HepG2 (cell line): ENCODE results near the gene PLS1. TPM values are rescaled to one million over a fixed set of nuclear protein-coding genes. Genes with fewer than 3 reads are reported as not detected.

ENCODE experiments used
- ATAC-seq: fragments of 200-7000 bp; cut with Tn5 transposase; 3 replicates; pipeline ENCODE4 v1.9.1; 2020; ENCODE audit warnings: mild to moderate bottlenecking, moderate library complexity
- BruUV-seq: library from RNA; stranded (reverse); fragments of 400-500 nt; replicated peaks from 2 replicates; lab custom pipeline; 2021; lab: Mats Ljungman, UMichigan
- CTCF ChIA-PET: fragments of 300-600 bp; formaldehyde crosslinking; extraction: SDS; loops from one replicate; lab custom pipeline; 2021; ENCODE audit warnings: low total read pairs, inconsistent platforms, low intra/inter-chr PET ratio; lab: Yijun Ruan, JAX
- POLR2A ChIA-PET: fragments of 350-600 bp; sonication (Branson Sonifier 250); formaldehyde crosslinking; loops from one replicate; lab custom pipeline; 2020; ENCODE audit warnings: antibody characterized with exemption, inconsistent platforms; lab: Yijun Ruan, JAX
- DNase-seq: peaks from one replicate; pipeline ENCODE4 v3.0.0-alpha.2; 2015; ENCODE audit warnings: low spot score
- FAIRE-seq: peaks from 3 replicates; lab custom pipeline; 2011; peaks lifted over from hg19 to GRCh38; lab: Jason Lieb, UNC
- H2AFZ ChIP-seq: one replicate; pipeline ENCODE4 v1.6.1; 2011; ENCODE audit warnings: low read length, inconsistent platforms
- H3K27ac ChIP-seq: fragments of 300-600 bp; 3 replicates; pipeline ENCODE4 v1.8.0; 2011; ENCODE audit warnings: mixed run types, mild to moderate bottlenecking, mixed read lengths, low read length, inconsistent platforms; ENCODE audit not compliant: insufficient read depth; ENCODE audit errors: extremely low read length
- H3K27me3 ChIP-seq, 2 experiments: fragments of 200-600 bp in 1 of 2; 2 replicates in 1 of 2; 3 replicates in 1 of 2; pipeline versions ENCODE4 v1.6.0 to v1.8.0; 2011; ENCODE audit warnings: low read length in 2 of 2, mild to moderate bottlenecking in 2 of 2, moderate library complexity in 2 of 2, inconsistent platforms in 1 of 2; ENCODE audit not compliant: insufficient read depth in 2 of 2, control insufficient read depth in 1 of 2
- H3K36me3 ChIP-seq, 2 experiments: fragments of 200-600 bp in 1 of 2; replicated peaks in 1 of 2; 2 replicates in 1 of 2; 3 replicates in 1 of 2; pipeline versions ENCODE4 v1.5.1 to v1.8.0; 2011; ENCODE audit warnings: low read length in 2 of 2, inconsistent platforms in 1 of 2; ENCODE audit not compliant: insufficient read depth in 2 of 2, control insufficient read depth in 1 of 2
- H3K4me1 ChIP-seq: 2 replicates; pipeline ENCODE4 v1.5.1; 2012; ENCODE audit warnings: low read length, inconsistent platforms; ENCODE audit not compliant: insufficient read depth
- H3K4me2 ChIP-seq: 2 replicates; pipeline ENCODE4 v1.6.0; 2011; ENCODE audit warnings: low read depth, low read length, inconsistent platforms
- H3K4me3 ChIP-seq, 3 experiments: fragments of 200-600 bp in 1 of 3; sonication (generic), shearing (Covaris generic) in 1 of 3; replicated peaks in 1 of 3; 2 replicates each; pipeline ENCODE4 v1.5.1; 2011 to 2016; ENCODE audit warnings: low read length in 3 of 3, inconsistent platforms in 2 of 3, low read depth in 2 of 3, mild to moderate bottlenecking in 2 of 3, control low read depth in 1 of 3, mixed read lengths in 1 of 3; ENCODE audit not compliant: insufficient read depth in 1 of 3
- H3K79me2 ChIP-seq: one replicate; pipeline ENCODE4 v1.6.1; 2011; ENCODE audit warnings: low read length, inconsistent platforms; ENCODE audit not compliant: insufficient read depth
- H3K9ac ChIP-seq: 2 replicates; pipeline ENCODE4 v1.6.0; 2011; ENCODE audit warnings: mild to moderate bottlenecking, low read depth, low read length, inconsistent platforms; ENCODE audit not compliant: insufficient read depth
- H3K9me3 ChIP-seq: 2 replicates; pipeline ENCODE4 v1.5.1; 2012; ENCODE audit warnings: mild to moderate bottlenecking, low read length
- H4K20me1 ChIP-seq: 2 replicates; pipeline ENCODE4 v1.6.0; 2011; ENCODE audit warnings: inconsistent platforms, mild to moderate bottlenecking, low read length, moderate library complexity; ENCODE audit not compliant: insufficient read depth
- ADNP ChIP-seq: sonication (generic); formaldehyde crosslinking; IDR thresholded peaks from 2 replicates; pipeline ENCODE4 v1.4.0; 2020; ENCODE audit warnings: missing genetic modification reagents
- BRCA1 ChIP-seq: sonication (generic); formaldehyde crosslinking; IDR thresholded peaks from 2 replicates; pipeline ENCODE4 v1.4.0; 2020; ENCODE audit warnings: missing genetic modification reagents
- FLYWCH1 ChIP-seq: sonication (generic); formaldehyde crosslinking; IDR thresholded peaks from 2 replicates; pipeline ENCODE4 v1.8.1; 2023; ENCODE audit warnings: mild to moderate bottlenecking, missing genetic modification reagents
- HES4 ChIP-seq: sonication (generic); formaldehyde crosslinking; IDR thresholded peaks from 2 replicates; pipeline ENCODE4 v1.9.0; 2021; ENCODE audit warnings: mild to moderate bottlenecking, missing genetic modification reagents, borderline replicate concordance
- HINFP ChIP-seq: sonication (generic); formaldehyde crosslinking; IDR thresholded peaks from 2 replicates; pipeline ENCODE4 v1.4.0; 2020; ENCODE audit warnings: low read depth, mild to moderate bottlenecking, missing genetic modification reagents
- HNF4G ChIP-seq, 2 experiments: sonication (generic) in 1 of 2; formaldehyde crosslinking in 1 of 2; IDR thresholded peaks; 2 replicates each; pipeline versions ENCODE4 v1.4.0 to v1.6.1; 2011 to 2020; ENCODE audit warnings: borderline replicate concordance in 2 of 2, low read depth in 2 of 2, mild to moderate bottlenecking in 2 of 2, low read length in 1 of 2, missing genetic modification reagents in 1 of 2, moderate library complexity in 1 of 2
- KLF6 ChIP-seq: IDR thresholded peaks from 2 replicates; pipeline ENCODE4 v1.8.0; 2016; ENCODE audit warnings: missing biosample characterization, missing genetic modification reagents
- MAZ ChIP-seq, 2 experiments: sonication (generic) in 1 of 2; formaldehyde crosslinking in 1 of 2; IDR thresholded peaks; 2 replicates each; pipeline versions ENCODE4 v1.5.0 to v1.6.1; 2012 to 2020; ENCODE audit warnings: low read depth in 2 of 2, mild to moderate bottlenecking in 2 of 2, borderline replicate concordance in 1 of 2, improper control_type of control experiment in 1 of 2, low read length in 1 of 2, missing genetic modification reagents in 1 of 2, moderate library complexity in 1 of 2
- MED8 ChIP-seq: sonication (generic); formaldehyde crosslinking; IDR thresholded peaks from 2 replicates; pipeline ENCODE4 v1.8.1; 2023; ENCODE audit warnings: mild to moderate bottlenecking, missing genetic modification reagents; ENCODE audit not compliant: insufficient replicate concordance
- MIER3 ChIP-seq: IDR thresholded peaks from 2 replicates; pipeline ENCODE4 v1.6.1; 2016; ENCODE audit warnings: missing compliant biosample characterization, borderline replicate concordance
- MTERF4 ChIP-seq: sonication (generic); formaldehyde crosslinking; IDR thresholded peaks from 2 replicates; pipeline ENCODE4 v1.8.0; 2023; ENCODE audit warnings: mild to moderate bottlenecking, missing genetic modification reagents
- POLR2AphosphoS5 ChIP-seq: IDR thresholded peaks from 2 replicates; pipeline ENCODE4 v1.6.1; 2012; ENCODE audit warnings: low read depth, low read length
- RXRB ChIP-seq: IDR thresholded peaks from 2 replicates; pipeline ENCODE4 v1.6.1; 2016; ENCODE audit warnings: borderline replicate concordance, missing genetic modification reagents, missing compliant biosample characterization
- SP5 ChIP-seq: IDR thresholded peaks from 2 replicates; pipeline ENCODE4 v1.6.1; 2016; ENCODE audit warnings: low read depth, borderline replicate concordance
- THAP11 ChIP-seq: IDR thresholded peaks from 2 replicates; pipeline ENCODE4 v1.6.1; 2016; ENCODE audit warnings: missing biosample characterization, missing genetic modification reagents
- ZBTB20 ChIP-seq: sonication (generic); formaldehyde crosslinking; IDR thresholded peaks from 2 replicates; pipeline ENCODE4 v1.8.1; 2023; ENCODE audit warnings: missing genetic modification reagents, low read depth, mild to moderate bottlenecking, borderline replicate concordance
- ZC3H4 ChIP-seq: sonication (generic); formaldehyde crosslinking; IDR thresholded peaks from 2 replicates; pipeline ENCODE4 v1.4.0; 2020; ENCODE audit warnings: missing genetic modification reagents, borderline replicate concordance
- ZNF605 ChIP-seq: sonication (generic); formaldehyde crosslinking; IDR thresholded peaks from 2 replicates; pipeline ENCODE4 v1.8.0; 2022; ENCODE audit warnings: mild to moderate bottlenecking, missing genetic modification reagents
- ZNF766 ChIP-seq: sonication (generic); formaldehyde crosslinking; IDR thresholded peaks from 2 replicates; pipeline ENCODE4 v1.5.0; 2020; ENCODE audit warnings: missing genetic modification reagents, borderline replicate concordance
- ZNF839 ChIP-seq: sonication (generic); formaldehyde crosslinking; IDR thresholded peaks from 2 replicates; pipeline ENCODE4 v1.4.0; 2020; ENCODE audit warnings: missing genetic modification reagents, mild to moderate bottlenecking, borderline replicate concordance
- ZNF883 ChIP-seq: sonication (generic); formaldehyde crosslinking; IDR thresholded peaks from 2 replicates; pipeline ENCODE4 v1.5.1; 2020; ENCODE audit warnings: mild to moderate bottlenecking, missing genetic modification reagents; ENCODE audit errors: not compliant biosample characterization
- WGBS: methylation state at CpG from one replicate; pipeline ENCODE4 v1.1.6; 2017; ENCODE audit warnings: low lambda C conversion rate; 5-methylcytosine and 5-hydroxymethylcytosine counted together
- in situ Hi-C: cut with HindIII; loops from 2 replicates; pipeline ENCODE4 v1.10.0; 2017; ENCODE audit warnings: low pct_unique_long_range_greater_than_20kb; ENCODE audit not compliant: extremely low pct_ligation_motif_present
- intact Hi-C: fragments of 100-400 bp; cut with micrococcal nuclease; formaldehyde crosslinking; loops from one replicate; pipeline ENCODE4 v1.10.0; 2022; ENCODE audit not compliant: unreplicated experiment
- polyA plus RNA-seq, 8 experiments: library from polyadenylated mRNA; depleted of rRNA in 3 of 8; stranded (reverse) in 7 of 8; unstranded in 1 of 8; fragments of >200 nt; fragmentation: Illumina TruSeq in 4 of 8; extraction: Trizol in 4 of 8; gene quantifications; 2 replicates each; pipeline versions ENCODE4 v1.2.1 to v1.2.3, GENCODE V29; 2011 to 2016; ENCODE audit warnings: low read depth in 4 of 8, missing spikeins in 1 of 8, mixed read lengths in 1 of 8; ENCODE audit not compliant: insufficient read depth in 1 of 8
- total RNA-seq, 5 experiments: library from RNA; depleted of rRNA; stranded (reverse); fragments of >200 nt; fragmentation: Illumina TruSeq; extraction: Trizol; gene quantifications; 2 replicates each; pipeline ENCODE4 v1.2.3, GENCODE V29; 2016; ENCODE audit warnings: low read depth in 1 of 5

Gene PLS1
- total and polyA plus RNA-seq, 2 of the 13 experiments (the other 11 are each of a cell fraction or from before 2014, with no cell fraction given), result 11.2 to 21.1 TPM

GRCh38 chr3:142723968-142724681 is 127.9 kb downstream of the PLS1 start, which contains the start of gene TRPC1:
Gene TRPC1 (plus strand): TSS chr3:142724034. CDS start chr3:142724560, 526 bp downstream.
- Histone ChIP-seq H3K79me2 (peaks cover 22% of the 10 kb centered on the region), H3K4me2 (peak within 1 kb of the TSS; percentile 86), H2AFZ (peak within 1 kb of the TSS; percentile 97), H3K4me1 (peaks cover 18% of the 10 kb centered on the region), H3K36me3 (no peaks in the 10 kb centered on the region), H3K4me3 (peak within 1 kb of the TSS; percentile 82 to 97 (median 96)), H3K27me3 (no peaks in the 10 kb centered on the region; a peak in 1 of 5 replicates), H3K9me3 (no peaks in the 10 kb centered on the region), H3K9ac (peak within 1 kb of the TSS; percentile 87), H3K27ac (peak within 1 kb of the TSS; percentile 92), H4K20me1 (no peaks in the 10 kb centered on the region; the same call in 1 of the 2 replicates)
- DNase-seq (peak; percentile 76), ATAC-seq (peak; percentile 89), FAIRE-seq (no peak)
- intact Hi-C loops (loop anchor here (2.0 to 5.0 kb wide), 3 partner anchors 127 to 278 kb away; partner anchors contain the start of genes PLS1 and U2SURP), in situ Hi-C loops (no loop called here)
- BruUV-seq, result no TSS peak
- ChIA-PET POLR2A (interaction anchor here (0.8 to 1.7 kb wide), 6 partner anchors 8 to 277 kb away, joined by 3 to 8 read pairs (median 5); partner anchors contain the start of genes ATR, PLS1 and U2SURP), CTCF (no interaction called here)
- 0% methylated on average over 10 of the region's 73 CpGs for WGBS
- TF ChIP-seq RXRB (CRISPR knock-in tag), result no peak
- TF ChIP-seq KLF6, result peak; percentile 39; the same call in 1 of the 2 replicates
- peak; percentile 71 for TF ChIP-seq MED8 (CRISPR knock-in tag)
- no peak; the same call in 1 of the 2 replicates for TF ChIP-seq THAP11 (CRISPR knock-in tag)
- TF ChIP-seq HNF4G (IDR thresholded peaks at IDR 0.05; ENCODE audit: borderline replicate concordance, low read depth, low read length), result 0 out of 2 replicates have a peak, but pooled peaks have one; percentile 10
- TF ChIP-seq HNF4G (CRISPR knock-in tag; IDR thresholded peaks at IDR 0.05; ENCODE audit: borderline replicate concordance, low read depth), result 0 out of 2 replicates have a peak, but pooled peaks have one; percentile 2
- TF ChIP-seq HINFP (CRISPR knock-in tag), result peak; percentile 46; the same call in 1 of the 2 replicates
- peak; percentile 51 for TF ChIP-seq SP5 (CRISPR knock-in tag)
- TF ChIP-seq POLR2AphosphoS5, result peak; percentile 94
- peak; percentile 51; the same call in 1 of the 2 replicates for TF ChIP-seq BRCA1 (CRISPR knock-in tag)
- TF ChIP-seq MAZ (IDR thresholded peaks at IDR 0.05; ENCODE audit: borderline replicate concordance, low read depth, low read length), result no peak
- TF ChIP-seq MAZ (CRISPR knock-in tag; IDR thresholded peaks at IDR 0.05; ENCODE audit: low read depth), result 0 out of 2 replicates have a peak, but pooled peaks have one; percentile 30
- no peak for TF ChIP-seq ADNP
- TF ChIP-seq HES4 (CRISPR knock-in tag), result peak; percentile 63; the same call in 1 of the 2 replicates
- 0 out of 2 replicates have a peak, but pooled peaks have one; percentile 34 for TF ChIP-seq ZC3H4
- TF ChIP-seq MIER3 (CRISPR knock-in tag), result no peak
- TF ChIP-seq ZNF766 (CRISPR knock-in tag), result peak; percentile 59; the same call in 1 of the 2 replicates
- TF ChIP-seq ZNF883 (CRISPR knock-in tag), result peak; percentile 46
- no peak for TF ChIP-seq ZBTB20 (CRISPR knock-in tag)
- no peak for TF ChIP-seq ZNF839 (CRISPR knock-in tag)
- TF ChIP-seq MTERF4 (CRISPR knock-in tag), result no peak; the same call in 1 of the 2 replicates
- TF ChIP-seq FLYWCH1 (CRISPR knock-in tag), result no peak
- TF ChIP-seq ZNF605 (CRISPR knock-in tag), result peak; percentile 91
